HK-2 (cell line): ENCODE measurements around the gene EPSTI1.

Experiments
- DNase-seq: peaks from one replicate; pipeline ENCODE4 v3.0.0-alpha.2; 2018; ENCODE audit not compliant: unreplicated experiment

Gene EPSTI1

GRCh38 chr13:42971691-42972347 is 20.2 kb downstream of the EPSTI1 start:
- no peak for DNase-seq

GRCh38 chr13:42970824-42971690 is 21.0 kb downstream of the EPSTI1 start:
- DNase-seq, result peak; percentile 14

GRCh38 chr13:42969565-42970172 is 22.4 kb downstream of the EPSTI1 start:
- DNase-seq, result peak; percentile 66

GRCh38 chr13:42968906-42969305 is 23.1 kb downstream of the EPSTI1 start:
- no peak for DNase-seq

GRCh38 chr13:42967660-42968059 is 24.4 kb downstream of the EPSTI1 start:
- no peak for DNase-seq

GRCh38 chr13:42965281-42965680 is 26.8 kb downstream of the EPSTI1 start:
- no peak for DNase-seq

GRCh38 chr13:42964761-42965161 is 27.3 kb downstream of the EPSTI1 start:
- DNase-seq, result no peak

GRCh38 chr13:42959615-42960014 is 32.4 kb downstream of the EPSTI1 start:
- DNase-seq, result no peak

- DNase-seq, result no peak
Observed at GRCh38 chr13:42957881-42958280, 34.2 kb downstream of the EPSTI1 start.

GRCh38 chr13:42950181-42950580 is 41.9 kb downstream of the EPSTI1 start:
- no peak for DNase-seq

- DNase-seq, result no peak
Observed at GRCh38 chr13:42947925-42948324, 44.1 kb downstream of the EPSTI1 start.

GRCh38 chr13:42946927-42947326 is 45.1 kb downstream of the EPSTI1 start:
- no peak for DNase-seq

- no peak for DNase-seq
Observed at GRCh38 chr13:42929886-42930535, 62.0 kb downstream of the EPSTI1 start.

- DNase-seq, result no peak
Observed at GRCh38 chr13:42926555-42926954, 65.5 kb downstream of the EPSTI1 start.

- no peak for DNase-seq
Observed at GRCh38 chr13:42926043-42926442, 66.0 kb downstream of the EPSTI1 start.

GRCh38 chr13:42925626-42926025 is 66.4 kb downstream of the EPSTI1 start:
- DNase-seq, result no peak

GRCh38 chr13:42924344-42924743 is 67.7 kb downstream of the EPSTI1 start:
- DNase-seq, result no peak

- no peak for DNase-seq
Observed at GRCh38 chr13:42907745-42908144, 84.3 kb downstream of the EPSTI1 start.

GRCh38 chr13:42906257-42906656 is 85.8 kb downstream of the EPSTI1 start:
- DNase-seq, result no peak

GRCh38 chr13:42905579-42905978 is 86.5 kb downstream of the EPSTI1 start:
- DNase-seq, result no peak

GRCh38 chr13:42899266-42899665 is 92.8 kb downstream of the EPSTI1 start:
- DNase-seq, result no peak

GRCh38 chr13:42895776-42896175 is 96.3 kb downstream of the EPSTI1 start:
- DNase-seq, result no peak
